Measurements from ENCODE around the gene SLC35F3. TPM values are rescaled to one million over a fixed set of nuclear protein-coding genes. Genes with fewer than 3 reads are reported as not detected.

Gene SLC35F3
- total RNA-seq, 1 donor: not detected

DNA sequence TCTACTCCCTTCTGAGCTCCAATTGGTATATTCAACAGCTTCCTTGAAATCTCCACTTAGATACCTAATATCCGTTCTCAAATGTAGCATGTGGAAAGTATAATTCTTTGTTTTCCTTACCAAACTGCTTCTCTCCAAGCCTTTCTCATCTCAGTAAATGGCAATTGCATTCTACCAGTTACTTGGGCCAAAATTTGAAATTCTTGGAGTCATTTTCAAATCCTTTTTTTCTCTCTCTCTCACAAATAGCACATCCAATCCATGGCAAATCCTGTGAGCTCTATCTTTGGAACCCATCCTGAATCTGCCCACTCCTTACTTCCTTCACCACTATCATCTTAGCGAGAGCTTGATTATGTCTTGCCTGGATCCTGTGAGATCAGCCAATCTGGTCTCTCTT lies 39.3 kb upstream of the SLC35F3 start:
- H2AFZ ChIP-seq (ENCODE audit: low read length): no peak overlapping the region
- no peak for DNase-seq (ENCODE audit: insufficient read length, low spot score, missing footprints)
- no peaks in the 10 kb centered on the region for H3K79me2 ChIP-seq (ENCODE audit: insufficient read depth, low read length)
- no peaks in the 10 kb centered on the region for H3K36me3 ChIP-seq (ENCODE audit: insufficient read depth, low read length)
- no peaks in the 10 kb centered on the region for H3K27me3 ChIP-seq (ENCODE audit: insufficient read depth, low read length)
- no peak overlapping the region for H3K4me2 ChIP-seq (ENCODE audit: insufficient read depth, low read length)
- no peak overlapping the region for H3K4me3 ChIP-seq (ENCODE audit: insufficient read depth, low read length)
- no peaks in the 10 kb centered on the region for H3K4me1 ChIP-seq (ENCODE audit: insufficient read depth, low read length)
- TF ChIP-seq, protein P1, sequence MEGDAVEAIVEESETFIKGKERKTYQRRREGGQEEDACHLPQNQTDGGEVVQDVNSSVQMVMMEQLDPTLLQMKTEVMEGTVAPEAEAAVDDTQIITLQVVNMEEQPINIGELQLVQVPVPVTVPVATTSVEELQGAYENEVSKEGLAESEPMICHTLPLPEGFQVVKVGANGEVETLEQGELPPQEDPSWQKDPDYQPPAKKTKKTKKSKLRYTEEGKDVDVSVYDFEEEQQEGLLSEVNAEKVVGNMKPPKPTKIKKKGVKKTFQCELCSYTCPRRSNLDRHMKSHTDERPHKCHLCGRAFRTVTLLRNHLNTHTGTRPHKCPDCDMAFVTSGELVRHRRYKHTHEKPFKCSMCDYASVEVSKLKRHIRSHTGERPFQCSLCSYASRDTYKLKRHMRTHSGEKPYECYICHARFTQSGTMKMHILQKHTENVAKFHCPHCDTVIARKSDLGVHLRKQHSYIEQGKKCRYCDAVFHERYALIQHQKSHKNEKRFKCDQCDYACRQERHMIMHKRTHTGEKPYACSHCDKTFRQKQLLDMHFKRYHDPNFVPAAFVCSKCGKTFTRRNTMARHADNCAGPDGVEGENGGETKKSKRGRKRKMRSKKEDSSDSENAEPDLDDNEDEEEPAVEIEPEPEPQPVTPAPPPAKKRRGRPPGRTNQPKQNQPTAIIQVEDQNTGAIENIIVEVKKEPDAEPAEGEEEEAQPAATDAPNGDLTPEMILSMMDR (IDR thresholded peaks at IDR 0.05; ENCODE audit: extremely low read depth, low read depth, low read length): no peak
- no peaks in the 10 kb centered on the region for H3K9me3 ChIP-seq (ENCODE audit: low read depth, low read length)
- H4K20me1 ChIP-seq (ENCODE audit: insufficient read depth, low read length): no peaks in the 10 kb centered on the region
- H3K27ac ChIP-seq (ENCODE audit: low read depth, low read length): no peak overlapping the region

DNA sequence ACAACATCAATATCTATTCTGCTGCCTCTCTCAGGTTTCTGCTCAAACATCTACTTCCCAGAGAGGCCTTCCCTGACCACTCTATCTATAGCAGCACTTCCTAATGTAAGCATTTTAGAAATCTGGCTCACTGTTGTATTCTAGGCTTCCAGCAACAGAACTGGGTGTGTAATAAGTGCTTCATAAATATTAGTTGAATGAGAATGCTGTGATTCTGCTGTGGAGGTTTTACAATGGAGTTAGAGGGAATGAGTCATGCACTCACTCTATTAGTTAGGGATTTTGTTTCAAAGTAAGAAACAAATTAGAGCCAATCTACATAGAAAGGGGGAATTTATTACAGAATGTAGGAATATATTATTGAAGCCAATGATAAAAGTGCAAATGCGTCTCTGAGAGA lies 38.6 kb upstream of the SLC35F3 start:
- Histone ChIP-seq H3K4me1 (ENCODE audit: insufficient read depth, low read length) (no peaks in the 10 kb centered on the region), H3K9me3 (ENCODE audit: low read depth, low read length) (no peaks in the 10 kb centered on the region), H3K36me3 (ENCODE audit: insufficient read depth, low read length) (no peaks in the 10 kb centered on the region), H3K79me2 (ENCODE audit: insufficient read depth, low read length) (no peaks in the 10 kb centered on the region), H3K27ac (ENCODE audit: low read depth, low read length) (no peak overlapping the region), H3K4me2 (ENCODE audit: insufficient read depth, low read length) (no peak overlapping the region), H4K20me1 (ENCODE audit: insufficient read depth, low read length) (no peaks in the 10 kb centered on the region), H2AFZ (ENCODE audit: low read length) (no peak overlapping the region), H3K27me3 (ENCODE audit: insufficient read depth, low read length) (no peaks in the 10 kb centered on the region), H3K4me3 (ENCODE audit: insufficient read depth, low read length) (no peak overlapping the region)
- no peak for DNase-seq (ENCODE audit: insufficient read length, low spot score, missing footprints)
- TF ChIP-seq, protein P1 (IDR thresholded peaks at IDR 0.05; ENCODE audit: extremely low read depth, low read depth, low read length): no peak

DNA sequence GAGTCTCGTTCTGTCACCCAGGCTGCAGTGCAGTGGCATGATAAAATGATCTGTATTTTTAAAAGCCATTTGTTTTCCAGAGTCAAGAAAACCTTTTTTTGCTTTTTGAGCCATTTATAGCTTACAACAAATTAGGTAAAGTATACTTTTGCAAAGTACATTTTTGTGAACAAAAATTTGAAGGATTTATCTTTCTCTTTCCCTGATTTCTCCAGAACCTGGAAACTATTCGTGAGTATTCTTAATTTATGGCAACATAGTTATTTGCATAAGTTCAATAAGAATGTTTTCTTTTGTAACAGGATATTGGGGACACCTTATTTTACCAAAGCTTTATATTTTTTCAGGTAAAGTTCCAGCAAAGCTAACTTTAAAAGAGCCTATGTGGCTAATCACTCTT lies 37.4 kb upstream of the SLC35F3 start:
- Histone ChIP-seq H3K4me2 (ENCODE audit: insufficient read depth, low read length) (no peak overlapping the region), H3K4me1 (ENCODE audit: insufficient read depth, low read length) (no peaks in the 10 kb centered on the region), H4K20me1 (ENCODE audit: insufficient read depth, low read length) (no peaks in the 10 kb centered on the region), H2AFZ (ENCODE audit: low read length) (no peak overlapping the region), H3K36me3 (ENCODE audit: insufficient read depth, low read length) (no peaks in the 10 kb centered on the region), H3K27me3 (ENCODE audit: insufficient read depth, low read length) (no peaks in the 10 kb centered on the region), H3K9me3 (ENCODE audit: low read depth, low read length) (no peaks in the 10 kb centered on the region), H3K4me3 (ENCODE audit: insufficient read depth, low read length) (no peak overlapping the region), H3K27ac (ENCODE audit: low read depth, low read length) (no peak overlapping the region), H3K79me2 (ENCODE audit: insufficient read depth, low read length) (no peaks in the 10 kb centered on the region)
- no peak for DNase-seq (ENCODE audit: insufficient read length, low spot score, missing footprints)
- TF ChIP-seq, protein P1 (IDR thresholded peaks at IDR 0.05; ENCODE audit: extremely low read depth, low read depth, low read length): no peak

DNA sequence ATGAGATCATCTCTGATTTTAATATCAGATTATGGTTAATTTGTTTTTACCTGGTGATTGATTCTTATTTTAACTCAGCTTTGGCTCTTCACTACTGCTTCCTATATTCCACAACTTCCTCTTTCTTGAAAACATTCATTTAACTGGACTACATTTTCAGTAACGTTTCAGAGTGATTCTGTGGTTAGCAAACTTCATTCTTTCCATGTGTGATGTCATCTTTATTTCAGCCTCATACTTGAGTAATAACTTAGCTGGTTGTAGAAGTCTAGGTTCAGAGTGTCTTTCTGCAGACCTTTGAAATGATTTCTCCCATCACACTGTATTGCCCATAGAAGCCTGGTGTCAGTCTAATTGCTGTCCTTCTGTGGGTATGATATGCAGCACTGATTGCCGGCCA lies 36.0 kb upstream of the SLC35F3 start:
- Histone ChIP-seq H3K4me3 (ENCODE audit: insufficient read depth, low read length) (no peak overlapping the region), H3K27me3 (ENCODE audit: insufficient read depth, low read length) (no peaks in the 10 kb centered on the region), H3K36me3 (ENCODE audit: insufficient read depth, low read length) (no peaks in the 10 kb centered on the region), H2AFZ (ENCODE audit: low read length) (no peak overlapping the region), H4K20me1 (ENCODE audit: insufficient read depth, low read length) (no peaks in the 10 kb centered on the region), H3K4me1 (ENCODE audit: insufficient read depth, low read length) (no peaks in the 10 kb centered on the region), H3K4me2 (ENCODE audit: insufficient read depth, low read length) (no peak overlapping the region), H3K79me2 (ENCODE audit: insufficient read depth, low read length) (no peaks in the 10 kb centered on the region), H3K27ac (ENCODE audit: low read depth, low read length) (no peak overlapping the region), H3K9me3 (ENCODE audit: low read depth, low read length) (no peaks in the 10 kb centered on the region)
- TF ChIP-seq, protein P1 (IDR thresholded peaks at IDR 0.05; ENCODE audit: extremely low read depth, low read depth, low read length): no peak
- DNase-seq (ENCODE audit: insufficient read length, low spot score, missing footprints): no peak
